Left cardiac atrium (tissue), 4 donors: ENCODE measurements around the gene MYO9A. TPM values are rescaled to one million over a fixed set of nuclear protein-coding genes. Genes with fewer than 3 reads are reported as not detected.
A peak's percentile ranks its signal among the peaks of the same experiment; 100 is the strongest.
"Not testable (repeated sequence)": the region's sequence is repeated elsewhere in the genome, so short reads cannot be mapped to it uniquely, and the experiment has no call there.

Experiments
- ATAC-seq, 2 donors: fragments of 200-7000 bp; cut with Tn5 transposase; one replicate each; pipeline ENCODE4 v1.9.1; 2020; ENCODE audit warnings: mild to moderate bottlenecking in 2 of 2, moderate library complexity in 2 of 2
- DNase-seq: peaks from one replicate; pipeline ENCODE4 v3.0.0-alpha.2; 2020
- intact Hi-C, 2 donors: fragments of 100-400 bp; cut with DNase I; formaldehyde crosslinking; loops; one replicate each; pipeline versions ENCODE4 v1.14.1 to v1.15.1; 2022 to 2023
- total RNA-seq, 2 donors: library from RNA; stranded (reverse); fragmentation: NEBNext Ultra II Directional; extraction: Animal tissue kit (Norgen Biotek cat#: 25700); gene quantifications; one replicate each; pipeline ENCODE4 v1.2.1, GENCODE V29; 2021
- donor health status: DM: no; HTN: yes; CAD: no.
- donor health status: DM: no; HTN: yes; CAD: no; lungs with severe emphysema.
- donor health status: DM: yes; HTN: yes; CAD: no.
- donor health status: Dilated cardiomyopathy.

Gene MYO9A
- total RNA-seq, 2 donors from 2014 or later: 30.3 to 31.8 TPM

- intact Hi-C loops: no loop called here
- ATAC-seq: no peak
Observed at GRCh38 chr15:72009222-72009621, 108.7 kb downstream of the MYO9A start.

GRCh38 chr15:72006382-72006781 lies 111.6 kb downstream of the MYO9A start:
- intact Hi-C loops: no loop called here
- DNase-seq: no peak
- no peak for ATAC-seq

More at GRCh38 chr15:72009222-72009621, 108.7 kb downstream of the MYO9A start:
- no peak for DNase-seq

GRCh38 chr15:72005483-72005882 lies 112.5 kb downstream of the MYO9A start:
- DNase-seq (no peak), ATAC-seq (no peak)
- intact Hi-C loops: no loop called here

- intact Hi-C loops: no loop called here
- DNase-seq (no peak), ATAC-seq (no peak)
Observed at GRCh38 chr15:71999807-72000206, 118.1 kb downstream of the MYO9A start.

- intact Hi-C loops, DNase-seq, ATAC-seq: not testable (repeated sequence)
Observed at GRCh38 chr15:71998717-71999116, 119.2 kb downstream of the MYO9A start.

- ATAC-seq: no peak
- intact Hi-C loops: no loop called here
- DNase-seq: no peak
Observed at GRCh38 chr15:71997691-71998090, 120.3 kb downstream of the MYO9A start.

- DNase-seq: no peak
- intact Hi-C loops: no loop called here
- ATAC-seq: no peak
Observed at GRCh38 chr15:71975816-71976150, 142.2 kb downstream of the MYO9A start.

- intact Hi-C loops: no loop called here
- no peak for ATAC-seq
- no peak for DNase-seq
Observed at GRCh38 chr15:71974211-71974610, 143.7 kb downstream of the MYO9A start.

GRCh38 chr15:71973366-71973765 lies 144.6 kb downstream of the MYO9A start:
- no peak for ATAC-seq
- DNase-seq: no peak
- intact Hi-C loops: no loop called here

GRCh38 chr15:71971905-71972304 lies 146.0 kb downstream of the MYO9A start:
- intact Hi-C loops: no loop called here
- DNase-seq: no peak
- ATAC-seq: no peak

GRCh38 chr15:71970435-71970834 lies 147.5 kb downstream of the MYO9A start:
- intact Hi-C loops: no loop called here
- ATAC-seq (no peak), DNase-seq (no peak)

GRCh38 chr15:71962537-71962936 lies 155.4 kb downstream of the MYO9A start:
- no peak for ATAC-seq
- intact Hi-C loops: no loop called here
- no peak for DNase-seq

- intact Hi-C loops: no loop called here
- DNase-seq (no peak), ATAC-seq (no peak)
Observed at GRCh38 chr15:71957026-71957425, 160.9 kb downstream of the MYO9A start.

- no peak for DNase-seq
- no peak for ATAC-seq
- intact Hi-C loops: no loop called here
Observed at GRCh38 chr15:71951134-71951533, 166.8 kb downstream of the MYO9A start.

- DNase-seq: no peak
- intact Hi-C loops: no loop called here
- peak in 1 of 2 donors; percentile 29 for ATAC-seq
Observed at GRCh38 chr15:71945012-71945411, 172.9 kb downstream of the MYO9A start.

- DNase-seq (no peak), ATAC-seq (no peak)
- intact Hi-C loops: no loop called here
Observed at GRCh38 chr15:71943806-71944205, 174.1 kb downstream of the MYO9A start.

- no peak for DNase-seq
- intact Hi-C loops: no loop called here
- no peak for ATAC-seq
Observed at GRCh38 chr15:71939981-71940588, 177.9 kb downstream of the MYO9A start.

GRCh38 chr15:71937650-71938311 lies 180.2 kb downstream of the MYO9A start:
- ATAC-seq: no peak

GRCh38 chr15:71934446-71934845 lies 183.5 kb downstream of the MYO9A start:
- intact Hi-C loops: no loop called here
- ATAC-seq: no peak
- DNase-seq: no peak

More at GRCh38 chr15:71937650-71938311, 180.2 kb downstream of the MYO9A start:
- no peak for DNase-seq
- intact Hi-C loops: no loop called here

- no peak for DNase-seq
- intact Hi-C loops: no loop called here
- ATAC-seq: no peak
Observed at GRCh38 chr15:71932689-71933088, 185.3 kb downstream of the MYO9A start.

- DNase-seq (no peak), ATAC-seq (no peak)
- intact Hi-C loops: no loop called here
Observed at GRCh38 chr15:71931261-71931660, 186.7 kb downstream of the MYO9A start.
